ENCODE results near the gene SSH3. TPM values are rescaled to one million over a fixed set of nuclear protein-coding genes. Genes with fewer than 3 reads are reported as not detected.
"Not testable (repeated sequence)": the region's sequence is repeated elsewhere in the genome, so short reads cannot be mapped to it uniquely, and the experiment has no call there.

The SSH3 gene, protein sequence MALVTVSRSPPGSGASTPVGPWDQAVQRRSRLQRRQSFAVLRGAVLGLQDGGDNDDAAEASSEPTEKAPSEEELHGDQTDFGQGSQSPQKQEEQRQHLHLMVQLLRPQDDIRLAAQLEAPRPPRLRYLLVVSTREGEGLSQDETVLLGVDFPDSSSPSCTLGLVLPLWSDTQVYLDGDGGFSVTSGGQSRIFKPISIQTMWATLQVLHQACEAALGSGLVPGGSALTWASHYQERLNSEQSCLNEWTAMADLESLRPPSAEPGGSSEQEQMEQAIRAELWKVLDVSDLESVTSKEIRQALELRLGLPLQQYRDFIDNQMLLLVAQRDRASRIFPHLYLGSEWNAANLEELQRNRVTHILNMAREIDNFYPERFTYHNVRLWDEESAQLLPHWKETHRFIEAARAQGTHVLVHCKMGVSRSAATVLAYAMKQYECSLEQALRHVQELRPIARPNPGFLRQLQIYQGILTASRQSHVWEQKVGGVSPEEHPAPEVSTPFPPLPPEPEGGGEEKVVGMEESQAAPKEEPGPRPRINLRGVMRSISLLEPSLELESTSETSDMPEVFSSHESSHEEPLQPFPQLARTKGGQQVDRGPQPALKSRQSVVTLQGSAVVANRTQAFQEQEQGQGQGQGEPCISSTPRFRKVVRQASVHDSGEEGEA
- polyA plus RNA-seq (2013, experiment 1 of 4): 9.5 TPM
- 8.1 TPM for polyA plus RNA-seq (2013, experiment 2 of 4)
- 10.0 TPM for polyA plus RNA-seq (2013, experiment 3 of 4)
- 10.0 TPM for polyA plus RNA-seq (2013, experiment 4 of 4)

DNA sequence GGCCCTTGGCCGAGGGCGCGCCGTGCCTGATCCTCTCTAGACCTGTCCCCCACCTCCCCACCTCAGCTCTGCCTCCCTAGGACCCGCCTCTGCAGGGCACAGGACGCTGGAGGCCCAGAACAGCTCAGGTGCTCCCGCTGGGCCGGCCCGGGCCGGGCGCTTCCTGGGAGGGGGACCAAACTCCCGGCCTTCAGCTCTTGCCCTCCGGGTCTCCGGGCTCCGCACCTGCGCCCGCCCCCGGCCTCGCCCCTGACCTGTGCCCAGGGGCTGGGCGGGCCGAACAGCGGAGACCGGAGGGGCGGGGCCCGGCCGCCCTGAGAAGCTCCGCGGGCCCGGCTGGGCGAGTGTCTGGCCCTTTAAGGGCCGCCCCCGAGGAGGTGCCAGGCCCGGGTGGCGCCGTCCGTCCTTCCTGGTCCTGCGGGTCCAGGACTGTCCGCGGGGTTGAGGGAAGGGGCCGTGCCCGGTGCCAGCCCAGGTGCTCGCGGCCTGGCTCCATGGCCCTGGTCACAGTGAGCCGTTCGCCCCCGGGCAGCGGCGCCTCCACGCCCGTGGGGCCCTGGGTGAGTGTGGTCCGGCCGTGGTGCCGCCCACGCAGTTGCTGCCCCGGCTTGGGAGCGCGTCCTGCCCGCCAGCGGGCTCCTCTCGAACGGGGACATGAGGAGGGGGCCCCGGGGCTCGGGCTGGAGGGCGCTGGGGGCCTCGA is at the start of gene SSH3:
SSH3 (plus strand) TSS at position 399 of the 703 bp plus-strand sequence; CDS start at position 495, 96 bp downstream.
- no peaks in the 10 kb centered on the region for H3K36me3 ChIP-seq (ENCODE audit: control insufficient read depth, insufficient read depth, low read length)
- WGBS, 2 experiments: 0% methylated on average over 65 of the region's 65 CpGs
- H3K27ac ChIP-seq (ENCODE audit: insufficient read depth, low read depth, low read length, poor library complexity, severe bottlenecking): peak within 1 kb of the TSS; percentile 16
- H3K4me3 ChIP-seq (ENCODE audit: insufficient read depth, low read depth, low read length): peak within 1 kb of the TSS; percentile 50
- H3K9me3 ChIP-seq (ENCODE audit: control insufficient read depth, low read length): no peaks in the 10 kb centered on the region
- H3K27me3 ChIP-seq (ENCODE audit: control insufficient read depth, insufficient read depth, low read length, poor library complexity, severe bottlenecking): peaks cover 19% of the 10 kb centered on the region
- peaks cover 19% of the 10 kb centered on the region for H3K4me1 ChIP-seq (ENCODE audit: control insufficient read depth, insufficient read depth, low read length)

DNA sequence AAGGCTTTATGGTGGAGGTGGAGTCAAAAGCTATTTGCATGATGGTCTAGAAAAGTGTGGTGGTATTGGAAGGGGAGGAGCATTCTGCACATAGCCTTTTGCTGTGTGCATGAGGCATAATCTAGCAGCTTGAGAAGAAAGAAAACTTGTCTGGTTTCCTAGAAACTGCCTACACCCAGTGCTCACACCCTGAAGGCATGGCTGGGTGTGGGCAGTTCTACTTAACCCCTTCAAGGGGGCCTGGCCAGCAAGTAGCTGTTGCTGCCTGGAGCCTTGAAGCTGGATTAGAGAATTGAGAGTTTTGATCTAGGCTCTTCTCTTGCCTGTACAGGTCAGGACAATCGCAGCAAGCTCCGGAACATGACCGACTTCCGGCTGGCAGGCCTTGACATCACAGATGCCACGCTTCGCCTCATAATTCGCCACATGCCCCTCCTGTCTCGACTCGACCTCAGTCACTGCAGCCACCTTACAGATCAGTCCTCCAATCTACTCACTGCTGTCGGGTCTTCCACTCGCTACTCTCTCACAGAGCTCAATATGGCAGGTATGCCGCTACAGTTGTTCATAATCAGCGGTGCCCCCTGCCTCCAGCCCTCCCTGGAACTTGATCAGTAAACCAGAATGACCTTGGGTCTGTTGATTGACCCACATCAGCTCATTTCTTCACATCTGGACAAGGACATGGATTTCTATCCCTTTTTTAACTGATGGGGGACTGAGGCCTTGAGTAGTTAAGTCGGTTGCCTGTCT is 49.3 kb upstream of the SSH3 start:
- peaks cover 67% of the 10 kb centered on the region for H3K36me3 ChIP-seq (ENCODE audit: control insufficient read depth, insufficient read depth, low read length)
- H3K4me3 ChIP-seq (ENCODE audit: insufficient read depth, low read depth, low read length): no peak overlapping the region
- H3K9me3 ChIP-seq (ENCODE audit: control insufficient read depth, low read length): no peaks in the 10 kb centered on the region
- no peaks in the 10 kb centered on the region for H3K27me3 ChIP-seq (ENCODE audit: control insufficient read depth, insufficient read depth, low read length, poor library complexity, severe bottlenecking)
- 96% methylated on average over 14 of the region's 14 CpGs for WGBS, 2 experiments
- H3K27ac ChIP-seq (ENCODE audit: insufficient read depth, low read depth, low read length, poor library complexity, severe bottlenecking): no peak overlapping the region
- no peaks in the 10 kb centered on the region for H3K4me1 ChIP-seq (ENCODE audit: control insufficient read depth, insufficient read depth, low read length)

DNA sequence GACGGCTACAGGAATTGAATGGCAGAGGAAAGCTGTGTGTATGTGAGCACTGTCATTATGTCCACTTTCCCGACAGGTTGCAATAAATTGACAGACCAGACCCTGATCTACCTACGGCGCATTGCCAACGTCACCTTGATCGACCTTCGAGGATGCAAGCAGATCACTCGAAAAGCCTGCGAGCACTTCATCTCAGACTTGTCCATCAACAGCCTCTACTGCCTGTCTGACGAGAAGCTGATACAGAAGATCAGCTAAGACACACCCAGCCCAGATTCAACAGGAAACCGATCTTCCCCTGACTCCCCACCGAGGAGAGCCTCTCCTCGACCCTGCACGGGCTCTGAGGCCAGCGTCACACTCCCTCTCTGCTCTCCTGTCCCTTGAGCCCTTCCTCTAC is 48.5 kb upstream of the SSH3 start:
- no peaks in the 10 kb centered on the region for H3K27me3 ChIP-seq (ENCODE audit: control insufficient read depth, insufficient read depth, low read length, poor library complexity, severe bottlenecking)
- no peaks in the 10 kb centered on the region for H3K9me3 ChIP-seq (ENCODE audit: control insufficient read depth, low read length)
- WGBS, 2 experiments: 94 to 95% methylated on average over 15 of the region's 15 CpGs
- H3K4me3 ChIP-seq (ENCODE audit: insufficient read depth, low read depth, low read length): no peak overlapping the region
- H3K4me1 ChIP-seq (ENCODE audit: control insufficient read depth, insufficient read depth, low read length): no peaks in the 10 kb centered on the region
- H3K27ac ChIP-seq (ENCODE audit: insufficient read depth, low read depth, low read length, poor library complexity, severe bottlenecking): no peak overlapping the region
- peaks cover 61% of the 10 kb centered on the region for H3K36me3 ChIP-seq (ENCODE audit: control insufficient read depth, insufficient read depth, low read length)

DNA sequence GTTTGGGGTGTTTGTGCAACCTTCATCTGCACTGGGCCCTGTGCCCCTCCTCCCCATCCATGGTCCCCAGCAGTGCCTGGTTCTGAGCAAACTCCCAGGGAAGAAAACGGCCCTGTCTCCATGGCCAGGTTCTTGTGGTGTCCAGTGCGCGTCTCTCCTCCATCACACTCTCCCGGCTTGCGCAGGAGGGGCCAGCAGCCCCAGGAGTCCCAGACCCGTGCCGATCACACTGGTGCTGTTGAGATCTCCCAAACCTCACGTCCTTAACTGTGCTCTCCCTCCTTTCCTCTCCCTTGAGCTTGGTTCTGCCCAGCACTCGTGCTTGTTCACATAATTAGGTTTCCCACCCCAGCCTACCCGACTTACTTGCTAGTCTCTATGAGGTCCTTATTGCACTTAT is 48.0 kb upstream of the SSH3 start:
- Histone ChIP-seq H3K27me3 (ENCODE audit: control insufficient read depth, insufficient read depth, low read length, poor library complexity, severe bottlenecking) (no peaks in the 10 kb centered on the region), H3K36me3 (ENCODE audit: control insufficient read depth, insufficient read depth, low read length) (peaks cover 58% of the 10 kb centered on the region), H3K27ac (ENCODE audit: insufficient read depth, low read depth, low read length, poor library complexity, severe bottlenecking) (no peak overlapping the region), H3K9me3 (ENCODE audit: control insufficient read depth, low read length) (no peaks in the 10 kb centered on the region), H3K4me3 (ENCODE audit: insufficient read depth, low read depth, low read length) (no peak overlapping the region), H3K4me1 (ENCODE audit: control insufficient read depth, insufficient read depth, low read length) (no peaks in the 10 kb centered on the region)
- 94 to 96% methylated on average over 10 of the region's 10 CpGs for WGBS, 2 experiments

DNA sequence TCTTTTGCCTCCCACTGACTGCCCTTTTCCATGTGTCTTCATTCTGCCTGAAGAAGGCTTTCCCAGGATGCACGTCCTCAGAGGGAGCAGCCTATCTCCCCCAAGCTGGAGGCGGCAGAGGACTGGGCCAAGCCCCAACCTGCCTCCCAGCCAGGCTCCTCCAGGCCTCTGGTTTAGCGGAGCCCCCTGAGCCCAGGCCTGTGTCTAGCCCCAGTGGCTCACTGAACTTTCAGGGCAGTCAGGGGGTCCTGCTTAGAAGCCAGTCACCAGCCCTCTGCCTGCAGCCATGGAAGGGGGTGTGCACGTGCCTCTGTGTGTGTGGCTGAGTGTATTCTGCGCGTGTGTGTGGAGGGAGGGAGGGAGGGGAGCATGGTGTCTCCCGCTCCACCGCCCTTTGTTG is 47.5 kb upstream of the SSH3 start:
- no peak overlapping the region for H3K4me3 ChIP-seq (ENCODE audit: insufficient read depth, low read depth, low read length)
- H3K27me3 ChIP-seq (ENCODE audit: control insufficient read depth, insufficient read depth, low read length, poor library complexity, severe bottlenecking): no peaks in the 10 kb centered on the region
- peaks cover 53% of the 10 kb centered on the region for H3K36me3 ChIP-seq (ENCODE audit: control insufficient read depth, insufficient read depth, low read length)
- H3K9me3 ChIP-seq (ENCODE audit: control insufficient read depth, low read length): no peaks in the 10 kb centered on the region
- no peak overlapping the region for H3K27ac ChIP-seq (ENCODE audit: insufficient read depth, low read depth, low read length, poor library complexity, severe bottlenecking)
- no peaks in the 10 kb centered on the region for H3K4me1 ChIP-seq (ENCODE audit: control insufficient read depth, insufficient read depth, low read length)
- WGBS, 2 experiments: 95 to 97% methylated on average over 8 of the region's 8 CpGs

DNA sequence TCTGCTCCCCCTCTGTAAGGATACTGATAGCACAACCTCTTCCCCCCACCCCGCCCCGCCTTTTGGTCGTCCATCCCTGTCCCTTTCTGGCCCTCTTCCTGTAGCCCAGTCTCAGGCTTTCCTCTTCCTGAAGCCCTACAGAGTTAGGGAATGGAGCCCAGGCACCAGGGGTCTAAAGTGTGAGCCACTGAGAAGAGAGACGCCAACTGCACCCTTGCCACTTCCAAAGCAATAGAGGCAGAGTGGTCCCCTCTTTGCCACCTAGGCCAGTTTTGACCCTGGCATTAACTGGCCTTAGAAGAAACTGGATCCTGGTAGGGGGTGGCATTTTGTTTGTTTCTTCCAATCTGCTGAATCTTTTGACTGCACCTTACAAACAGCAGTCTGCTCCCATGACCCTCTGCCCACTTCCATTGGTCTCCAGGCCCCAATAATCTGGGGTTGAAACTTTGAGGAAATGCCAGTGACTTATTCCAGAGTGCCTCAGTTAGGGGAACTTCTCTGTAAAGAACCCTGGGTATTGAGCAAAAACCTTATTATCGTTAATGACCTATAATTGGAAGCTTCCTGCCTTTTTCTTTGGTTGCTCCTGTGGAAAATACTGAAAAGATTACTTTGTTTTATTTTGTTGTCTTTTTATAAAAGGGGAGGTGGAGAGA is 46.7 kb upstream of the SSH3 start:
- Histone ChIP-seq H3K4me1 (ENCODE audit: control insufficient read depth, insufficient read depth, low read length) (no peaks in the 10 kb centered on the region), H3K36me3 (ENCODE audit: control insufficient read depth, insufficient read depth, low read length) (peaks cover 47% of the 10 kb centered on the region), H3K9me3 (ENCODE audit: control insufficient read depth, low read length) (no peaks in the 10 kb centered on the region), H3K27ac (ENCODE audit: insufficient read depth, low read depth, low read length, poor library complexity, severe bottlenecking) (no peak overlapping the region), H3K27me3 (ENCODE audit: control insufficient read depth, insufficient read depth, low read length, poor library complexity, severe bottlenecking) (peaks cover under 1% of the 10 kb centered on the region), H3K4me3 (ENCODE audit: insufficient read depth, low read depth, low read length) (no peak overlapping the region)
- WGBS, 2 experiments: 96 to 98% methylated on average over 5 of the region's 5 CpGs

DNA sequence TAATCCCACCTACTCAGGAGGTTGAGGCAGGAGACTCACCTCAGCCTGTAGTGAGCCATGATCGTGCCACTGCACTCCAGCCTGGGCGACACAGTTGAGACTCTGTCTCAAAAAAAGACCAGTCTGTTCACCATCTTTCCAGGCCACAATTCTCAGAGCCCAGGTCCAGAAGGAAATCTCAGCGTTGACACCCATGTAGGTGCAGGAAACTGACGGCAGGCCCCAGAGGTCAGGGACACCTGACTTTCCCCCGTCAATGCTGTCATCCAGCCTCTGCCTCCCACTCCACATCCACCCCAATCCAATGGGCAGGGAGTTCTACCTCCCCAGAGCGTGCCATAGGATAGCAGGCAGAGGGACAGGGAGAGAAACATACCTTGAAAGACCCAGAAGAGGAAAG is 42.9 kb upstream of the SSH3 start:
- 93 to 94% methylated on average over 6 of the region's 6 CpGs for WGBS, 2 experiments
- H3K27ac ChIP-seq (ENCODE audit: insufficient read depth, low read depth, low read length, poor library complexity, severe bottlenecking): no peak overlapping the region
- H3K4me1 ChIP-seq (ENCODE audit: control insufficient read depth, insufficient read depth, low read length): no peaks in the 10 kb centered on the region
- no peak overlapping the region for H3K4me3 ChIP-seq (ENCODE audit: insufficient read depth, low read depth, low read length)
- peaks cover 19% of the 10 kb centered on the region for H3K27me3 ChIP-seq (ENCODE audit: control insufficient read depth, insufficient read depth, low read length, poor library complexity, severe bottlenecking)
- no peaks in the 10 kb centered on the region for H3K9me3 ChIP-seq (ENCODE audit: control insufficient read depth, low read length)
- peaks cover 9% of the 10 kb centered on the region for H3K36me3 ChIP-seq (ENCODE audit: control insufficient read depth, insufficient read depth, low read length)

DNA sequence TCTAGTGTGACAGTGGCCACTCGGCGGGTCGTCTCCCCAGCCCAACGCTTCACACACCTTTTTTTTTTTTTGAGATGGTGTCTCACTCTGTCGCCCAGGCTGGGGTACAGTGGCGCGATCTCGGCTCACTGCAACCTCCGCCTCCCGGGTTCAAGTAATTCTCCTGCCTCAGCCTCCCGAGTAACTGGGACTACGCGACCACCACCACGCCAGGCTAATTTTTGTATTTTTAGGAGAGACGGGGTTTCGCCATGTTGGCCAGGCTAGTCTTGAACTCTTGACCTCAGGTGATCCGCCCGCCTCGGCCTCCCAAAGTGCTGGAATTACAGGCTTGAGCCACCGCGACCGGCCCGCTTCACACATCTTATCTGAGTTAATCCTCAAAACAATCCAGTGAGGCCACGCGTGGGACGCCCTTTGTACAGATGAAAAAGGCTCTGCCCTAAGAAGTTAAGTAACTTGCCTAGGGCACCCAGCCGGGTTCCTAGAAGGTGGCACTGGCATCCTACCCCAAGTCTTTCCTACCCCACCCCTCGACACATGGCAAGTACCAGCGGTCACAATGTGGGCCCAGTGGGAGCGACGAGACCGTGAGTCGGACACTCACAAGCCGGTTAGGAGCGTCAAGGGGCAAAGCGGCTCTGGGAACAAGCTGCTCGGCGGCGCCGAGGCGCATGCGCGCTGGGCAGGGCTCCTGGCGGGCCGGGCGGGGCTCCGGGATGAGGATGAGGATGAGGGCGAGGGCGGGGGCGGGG is 42.3 kb upstream of the SSH3 start:
- not testable (repeated sequence) for H3K9me3 ChIP-seq (ENCODE audit: control insufficient read depth, low read length); H3K27ac ChIP-seq (ENCODE audit: insufficient read depth, low read depth, low read length, poor library complexity, severe bottlenecking); H3K4me1 ChIP-seq (ENCODE audit: control insufficient read depth, insufficient read depth, low read length); H3K36me3 ChIP-seq (ENCODE audit: control insufficient read depth, insufficient read depth, low read length)
- WGBS, 2 experiments: 41 to 42% methylated on average over 50 of the region's 50 CpGs
- Histone ChIP-seq H3K4me3 (ENCODE audit: insufficient read depth, low read depth, low read length) (peak overlapping the region; percentile 26), H3K27me3 (ENCODE audit: control insufficient read depth, insufficient read depth, low read length, poor library complexity, severe bottlenecking) (peaks cover 25% of the 10 kb centered on the region)

DNA sequence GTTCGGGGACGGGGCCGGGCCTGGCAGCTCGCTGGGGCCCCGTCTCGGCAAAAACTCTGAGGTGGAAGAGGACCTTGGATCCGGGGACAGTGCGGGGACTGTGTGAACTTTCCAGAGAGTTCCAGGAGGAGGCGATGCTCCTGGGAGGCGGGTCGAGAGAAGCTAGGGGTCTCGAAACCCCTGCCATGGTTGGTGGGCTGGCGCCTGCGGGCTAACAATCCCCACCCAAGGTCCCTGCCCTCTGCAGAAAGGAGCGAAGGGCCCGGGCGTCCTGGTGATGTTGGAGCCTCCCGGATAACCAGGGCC is 41.7 kb upstream of the SSH3 start:
- Histone ChIP-seq H3K9me3 (ENCODE audit: control insufficient read depth, low read length) (no peaks in the 10 kb centered on the region), H3K36me3 (ENCODE audit: control insufficient read depth, insufficient read depth, low read length) (peaks cover 3% of the 10 kb centered on the region), H3K27ac (ENCODE audit: insufficient read depth, low read depth, low read length, poor library complexity, severe bottlenecking) (no peak overlapping the region), H3K27me3 (ENCODE audit: control insufficient read depth, insufficient read depth, low read length, poor library complexity, severe bottlenecking) (peaks cover 25% of the 10 kb centered on the region), H3K4me1 (ENCODE audit: control insufficient read depth, insufficient read depth, low read length) (no peaks in the 10 kb centered on the region), H3K4me3 (ENCODE audit: insufficient read depth, low read depth, low read length) (peak overlapping the region; percentile 26)
- 11 to 14% methylated on average over 18 of the region's 18 CpGs for WGBS, 2 experiments
